ENCODE measurements around the gene DPY30. TPM values are rescaled to one million over a fixed set of nuclear protein-coding genes. Genes with fewer than 3 reads are reported as not detected.
A peak's percentile ranks its signal among the peaks of the same experiment; 100 is the strongest.
"Not testable (repeated sequence)": the region's sequence is repeated elsewhere in the genome, so short reads cannot be mapped to it uniquely, and the experiment has no call there.

Gene DPY30
- polyA plus RNA-seq, 1 donor (not counting 4 experiments of a cell fraction or from before 2014, with no cell fraction given) = 117 TPM

DNA sequence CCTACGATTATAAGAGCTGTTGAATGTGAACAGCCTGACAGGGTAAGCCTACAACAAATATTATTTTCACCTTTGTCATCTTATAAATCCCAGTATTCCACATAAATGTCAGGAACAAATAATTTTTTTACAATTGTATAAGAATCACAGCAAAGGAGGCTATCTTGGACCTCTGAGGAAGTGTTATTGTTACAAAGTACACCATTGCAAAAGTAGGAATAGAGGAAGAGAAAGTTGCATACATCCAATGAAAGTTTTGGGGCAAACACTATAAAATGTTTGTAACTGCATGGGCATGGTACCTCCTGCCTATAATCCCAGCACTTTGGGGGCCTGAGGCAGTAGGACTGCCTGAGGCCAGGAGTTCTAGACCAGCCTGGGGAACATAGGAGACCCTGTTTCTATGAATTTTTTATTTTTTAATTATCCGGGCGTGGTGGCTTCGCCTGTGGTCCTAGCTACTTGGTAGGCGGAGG is 28.1 kb downstream of the DPY30 start:
- TF ChIP-seq EZH2 (IDR thresholded peaks at IDR 0.05; ENCODE audit: low read length) = no peak
- TF ChIP-seq, protein P1, sequence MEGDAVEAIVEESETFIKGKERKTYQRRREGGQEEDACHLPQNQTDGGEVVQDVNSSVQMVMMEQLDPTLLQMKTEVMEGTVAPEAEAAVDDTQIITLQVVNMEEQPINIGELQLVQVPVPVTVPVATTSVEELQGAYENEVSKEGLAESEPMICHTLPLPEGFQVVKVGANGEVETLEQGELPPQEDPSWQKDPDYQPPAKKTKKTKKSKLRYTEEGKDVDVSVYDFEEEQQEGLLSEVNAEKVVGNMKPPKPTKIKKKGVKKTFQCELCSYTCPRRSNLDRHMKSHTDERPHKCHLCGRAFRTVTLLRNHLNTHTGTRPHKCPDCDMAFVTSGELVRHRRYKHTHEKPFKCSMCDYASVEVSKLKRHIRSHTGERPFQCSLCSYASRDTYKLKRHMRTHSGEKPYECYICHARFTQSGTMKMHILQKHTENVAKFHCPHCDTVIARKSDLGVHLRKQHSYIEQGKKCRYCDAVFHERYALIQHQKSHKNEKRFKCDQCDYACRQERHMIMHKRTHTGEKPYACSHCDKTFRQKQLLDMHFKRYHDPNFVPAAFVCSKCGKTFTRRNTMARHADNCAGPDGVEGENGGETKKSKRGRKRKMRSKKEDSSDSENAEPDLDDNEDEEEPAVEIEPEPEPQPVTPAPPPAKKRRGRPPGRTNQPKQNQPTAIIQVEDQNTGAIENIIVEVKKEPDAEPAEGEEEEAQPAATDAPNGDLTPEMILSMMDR (optimal IDR thresholded peaks at IDR 0.05 in 1 of 3, IDR thresholded peaks at IDR 0.05 in 1 of 3, conservative IDR thresholded peaks at IDR 0.05 in 1 of 3; ENCODE audit: extremely low read depth in 1 of 3, insufficient read depth in 2 of 3, low read length in 3 of 3) = no peak
- dilution Hi-C loops (cut with MboI; ENCODE audit: extremely low pct_ligation_motif_present, low sequenced_read_pairs) = no loop called here
- Histone ChIP-seq H3K4me1 (ENCODE audit: control insufficient read depth, extremely low read depth, insufficient read depth, low read length) (peaks cover 23% of the 10 kb centered on the region), H3K27ac (ENCODE audit: control insufficient read depth, insufficient read depth, low read length) (peak overlapping the region; percentile 76), H3K79me2 (ENCODE audit: control insufficient read depth, insufficient read depth, low read length) (peaks cover 33% of the 10 kb centered on the region), H2AFZ (ENCODE audit: control insufficient read depth, low read length) (no peak overlapping the region), H3K9ac (ENCODE audit: control insufficient read depth, extremely low read depth, insufficient read depth, low read length) (peak overlapping the region; percentile 81), H3K4me2 (ENCODE audit: control insufficient read depth, extremely low read depth, insufficient read depth, low read depth, low read length) (peak overlapping the region; percentile 69), H3K9me3 (ENCODE audit: control insufficient read depth, low read depth, low read length) (no peaks in the 10 kb centered on the region), H3K9me1 (ENCODE audit: control insufficient read depth, extremely low read depth, insufficient read depth, low read length) (no peaks in the 10 kb centered on the region), H3K36me3 (ENCODE audit: control insufficient read depth in 2 of 2, extremely low read depth in 1 of 2, insufficient read depth in 2 of 2, low read length in 2 of 2) (no peaks in the 10 kb centered on the region), H3K27me3 (ENCODE audit: control insufficient read depth, extremely low read depth, insufficient read depth, low read length) (no peaks in the 10 kb centered on the region), H3K4me3 (ENCODE audit: control insufficient read depth in 2 of 3, extremely low read depth in 1 of 3, insufficient read depth in 2 of 3, low read depth in 1 of 3, low read length in 3 of 3) (peak overlapping the region; percentile 52 to 77 (median 72)), H4K20me1 (ENCODE audit: control insufficient read depth, extremely low read depth, insufficient read depth, low read length) (peaks cover 12% of the 10 kb centered on the region)
- DNase-seq (ENCODE audit: low read depth, low spot score) = no peak
- FAIRE-seq = no peak

GRCh38 chr2:32010670-32011484 is 28.7 kb downstream of the DPY30 start, which contains the start of gene MEMO1:
TSS of gene MEMO1 (minus strand) at chr2:32011008. CDS start at chr2:32010247, 761 bp downstream.
- no peak for FAIRE-seq

GRCh38 chr2:32010280-32010669 is 29.3 kb downstream of the DPY30 start:
- DNase-seq (ENCODE audit: low read depth, low spot score) = not testable (repeated sequence)

More at GRCh38 chr2:32010670-32011484, 28.7 kb downstream of the DPY30 start, which contains the start of gene MEMO1:
- H2AFZ ChIP-seq (ENCODE audit: control insufficient read depth, low read length) = peak within 1 kb of the TSS; percentile 77
- no peaks in the 10 kb centered on the region for H3K27me3 ChIP-seq (ENCODE audit: control insufficient read depth, extremely low read depth, insufficient read depth, low read length)
- peaks cover 39% of the 10 kb centered on the region for H3K79me2 ChIP-seq (ENCODE audit: control insufficient read depth, insufficient read depth, low read length)
- peak; percentile 35 for DNase-seq (ENCODE audit: low read depth, low spot score)
- dilution Hi-C loops (cut with MboI; ENCODE audit: extremely low pct_ligation_motif_present, low sequenced_read_pairs) = no loop called here
- no peaks in the 10 kb centered on the region for H3K9me1 ChIP-seq (ENCODE audit: control insufficient read depth, extremely low read depth, insufficient read depth, low read length)
- no peak for TF ChIP-seq EZH2 (IDR thresholded peaks at IDR 0.05; ENCODE audit: low read length)
- TF ChIP-seq, protein P1 (optimal IDR thresholded peaks at IDR 0.05 in 1 of 3, IDR thresholded peaks at IDR 0.05 in 1 of 3, conservative IDR thresholded peaks at IDR 0.05 in 1 of 3; ENCODE audit: extremely low read depth in 1 of 3, insufficient read depth in 2 of 3, low read length in 3 of 3) = peak in 1 of 3 experiments; percentile 7
- H3K9me3 ChIP-seq (ENCODE audit: control insufficient read depth, low read depth, low read length) = no peaks in the 10 kb centered on the region
- peaks cover 13% of the 10 kb centered on the region for H4K20me1 ChIP-seq (ENCODE audit: control insufficient read depth, extremely low read depth, insufficient read depth, low read length)
- H3K4me2 ChIP-seq (ENCODE audit: control insufficient read depth, extremely low read depth, insufficient read depth, low read depth, low read length) = peak within 1 kb of the TSS; percentile 69
- peak within 1 kb of the TSS; percentile 86 to 98 (median 97) for H3K4me3 ChIP-seq (ENCODE audit: control insufficient read depth in 2 of 3, extremely low read depth in 1 of 3, insufficient read depth in 2 of 3, low read depth in 1 of 3, low read length in 3 of 3)
- peak within 1 kb of the TSS; percentile 87 for H3K9ac ChIP-seq (ENCODE audit: control insufficient read depth, extremely low read depth, insufficient read depth, low read length)
- H3K4me1 ChIP-seq (ENCODE audit: control insufficient read depth, extremely low read depth, insufficient read depth, low read length) = peaks cover 28% of the 10 kb centered on the region
- peak within 1 kb of the TSS; percentile 76 for H3K27ac ChIP-seq (ENCODE audit: control insufficient read depth, insufficient read depth, low read length)
- no peaks in the 10 kb centered on the region for H3K36me3 ChIP-seq (ENCODE audit: control insufficient read depth in 2 of 2, extremely low read depth in 1 of 2, insufficient read depth in 2 of 2, low read length in 2 of 2)

More at GRCh38 chr2:32010280-32010669, 29.3 kb downstream of the DPY30 start:
- Histone ChIP-seq H3K79me2 (ENCODE audit: control insufficient read depth, insufficient read depth, low read length) (peaks cover 45% of the 10 kb centered on the region), H4K20me1 (ENCODE audit: control insufficient read depth, extremely low read depth, insufficient read depth, low read length) (peaks cover 16% of the 10 kb centered on the region), H3K27ac (ENCODE audit: control insufficient read depth, insufficient read depth, low read length) (peak overlapping the region; percentile 26), H3K4me3 (ENCODE audit: control insufficient read depth in 2 of 3, extremely low read depth in 1 of 3, insufficient read depth in 2 of 3, low read depth in 1 of 3, low read length in 3 of 3) (peak overlapping the region in 1 of 3 experiments; percentile 37), H3K9ac (ENCODE audit: control insufficient read depth, extremely low read depth, insufficient read depth, low read length) (peak overlapping the region; percentile 87), H3K4me1 (ENCODE audit: control insufficient read depth, extremely low read depth, insufficient read depth, low read length) (peaks cover 34% of the 10 kb centered on the region)
- H3K9me1 ChIP-seq (ENCODE audit: control insufficient read depth, extremely low read depth, insufficient read depth, low read length); H3K4me2 ChIP-seq (ENCODE audit: control insufficient read depth, extremely low read depth, insufficient read depth, low read depth, low read length); dilution Hi-C loops (cut with MboI; ENCODE audit: extremely low pct_ligation_motif_present, low sequenced_read_pairs); H3K9me3 ChIP-seq (ENCODE audit: control insufficient read depth, low read depth, low read length); H3K36me3 ChIP-seq (ENCODE audit: control insufficient read depth in 2 of 2, extremely low read depth in 1 of 2, insufficient read depth in 2 of 2, low read length in 2 of 2); H3K27me3 ChIP-seq (ENCODE audit: control insufficient read depth, extremely low read depth, insufficient read depth, low read length); FAIRE-seq; H2AFZ ChIP-seq (ENCODE audit: control insufficient read depth, low read length): not testable (repeated sequence)
